Stomach (tissue), 4 donors: ENCODE results near the gene CCBE1.

ENCODE experiments used
- CTCF ChIP-seq, 7 experiments: fragments of 450-650 bp in 4 of 7; fragments of 200-600 bp in 3 of 7; sonication (generic) in 3 of 7; IDR thresholded peaks; one replicate each; pipeline ENCODE4 v1.5.1; 2016 to 2019; ENCODE audit warnings: antibody characterized with exemption in 7 of 7, control low read depth in 2 of 7, mild to moderate bottlenecking in 1 of 7
- POLR2A ChIP-seq, 4 donors: fragments of 450-650 bp; IDR thresholded peaks; one replicate each; pipeline ENCODE4 v1.6.1; 2016; ENCODE audit warnings: antibody characterized with exemption in 4 of 4, control low read depth in 2 of 4, mild to moderate bottlenecking in 1 of 4, moderate library complexity in 1 of 4

- TF ChIP-seq POLR2A (IDR thresholded peaks at IDR 0.05) (no peak), CTCF (IDR thresholded peaks at IDR 0.05) (no peak)
These were observed 195.3 kb downstream of the CCBE1 start for GRCh38 chr18:59501920-59502273.
